Activated CD4-positive, alpha-beta T cell treated with anti-CD3 and anti-CD28 coated beads, Interleukin-2, Interleukin-4, amounts not matched to agents 100 ng/mL and 50 ng/mL, durations not matched to agents 16 hours and 8 hours (primary cell): ENCODE measurements around the gene LRP6.
"Not testable (repeated sequence)": the region's sequence is repeated elsewhere in the genome, so short reads cannot be mapped to it uniquely, and the experiment has no call there.

ENCODE experiments used
- DNase-seq: peaks from one replicate; pipeline ENCODE4 v3.0.0-alpha.2; 2020; ENCODE audit warnings: low spot score

LRP6 gene

DNA sequence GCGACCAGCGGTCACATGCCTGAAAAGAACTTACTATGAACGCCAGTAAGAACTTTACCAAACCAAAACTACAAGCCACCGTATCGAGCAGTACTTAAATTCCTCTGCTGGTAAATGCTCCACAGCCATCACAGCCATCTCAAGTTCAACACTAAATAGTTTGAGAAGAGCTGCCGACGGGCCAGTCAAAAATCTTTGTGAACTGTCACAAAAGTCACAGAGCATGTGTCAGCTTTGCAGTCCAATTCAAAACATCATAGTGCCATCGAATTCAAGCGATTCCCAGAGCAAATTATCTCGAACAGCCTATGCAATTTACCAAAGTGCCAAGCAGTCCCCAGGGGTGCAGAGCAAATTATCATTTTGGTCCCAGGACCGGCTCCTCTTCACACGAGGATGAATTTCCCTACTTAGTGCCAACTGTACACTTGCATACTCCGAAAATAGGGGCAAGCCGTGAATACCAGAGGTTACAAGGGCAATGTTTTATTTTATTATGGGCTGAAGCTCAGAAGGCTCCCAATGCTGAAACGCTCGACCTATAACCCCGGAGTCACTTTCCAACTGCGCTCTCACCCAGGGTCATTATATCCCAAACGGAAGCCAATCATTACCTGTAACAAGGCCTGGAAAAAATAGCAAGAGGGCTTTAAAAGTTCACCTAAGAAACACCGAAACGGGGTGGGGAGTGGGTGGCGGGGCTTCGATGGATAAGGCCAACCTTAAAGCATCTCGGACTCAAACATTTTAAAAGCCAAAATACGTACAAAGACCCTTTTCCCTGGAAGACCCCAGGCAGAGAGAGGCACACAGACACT is 1.1 kb downstream of the LRP6 start:
- DNase-seq, result no peak

DNA sequence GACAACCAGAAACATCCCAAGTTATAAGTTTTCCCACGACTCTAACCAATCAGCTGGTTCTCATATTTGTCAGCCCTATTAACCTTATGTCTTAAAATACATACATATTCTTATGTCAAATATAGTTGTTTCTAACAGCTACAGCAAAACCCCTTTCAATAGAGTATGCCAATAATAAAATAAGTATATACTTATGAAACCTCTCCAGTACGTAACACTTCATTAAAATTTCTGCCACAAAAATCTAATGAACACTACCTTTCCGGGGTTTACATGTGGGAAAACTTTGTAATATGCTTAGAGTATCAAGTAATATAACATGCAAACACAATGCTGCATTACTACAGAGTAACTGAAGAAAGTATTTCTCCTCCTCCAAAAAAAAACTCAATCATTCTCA is 1.8 kb downstream of the LRP6 start:
- DNase-seq, result no peak

DNA sequence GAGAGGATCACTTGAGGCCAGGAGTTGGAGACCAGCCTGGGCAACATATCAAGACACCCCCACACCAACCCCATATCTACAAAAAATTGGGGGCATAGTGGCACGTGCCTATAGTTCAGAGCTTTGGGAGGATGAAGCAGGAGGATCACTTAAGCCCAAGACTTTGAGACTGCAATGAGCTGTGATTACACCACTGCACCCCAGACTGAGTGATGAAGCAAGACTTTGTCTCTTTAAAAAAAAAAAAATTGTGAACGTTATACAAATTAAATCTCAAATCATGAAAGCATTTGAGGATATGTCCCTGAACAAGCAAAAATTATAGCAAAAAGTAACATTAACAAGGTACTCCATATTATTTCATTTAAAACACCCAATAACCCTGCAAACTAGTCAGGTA is 2.9 kb downstream of the LRP6 start:
- no peak for DNase-seq

DNA sequence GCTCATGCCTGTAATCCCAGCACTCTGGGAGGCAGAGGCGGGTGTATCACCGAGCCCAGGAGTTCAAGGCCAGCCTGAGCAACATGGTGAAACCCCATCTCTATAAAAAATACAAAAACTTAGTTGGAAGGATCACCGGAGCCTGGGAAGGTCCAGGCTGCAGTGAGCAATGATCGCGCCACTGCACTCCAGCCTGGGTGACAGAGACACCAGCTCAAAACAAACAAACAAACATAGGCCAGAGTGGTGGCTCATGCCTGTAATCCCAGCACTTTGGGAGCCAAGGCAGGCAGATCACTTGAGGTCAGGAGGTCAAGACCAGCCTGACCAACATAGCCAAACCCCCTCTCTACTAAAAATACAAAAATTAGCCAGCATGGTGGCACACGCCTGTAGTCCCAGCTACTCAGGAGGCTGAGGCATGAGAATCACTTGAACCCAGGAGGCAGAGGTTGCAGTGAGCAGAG is 10.5 kb downstream of the LRP6 start:
- not testable (repeated sequence) for DNase-seq

DNA sequence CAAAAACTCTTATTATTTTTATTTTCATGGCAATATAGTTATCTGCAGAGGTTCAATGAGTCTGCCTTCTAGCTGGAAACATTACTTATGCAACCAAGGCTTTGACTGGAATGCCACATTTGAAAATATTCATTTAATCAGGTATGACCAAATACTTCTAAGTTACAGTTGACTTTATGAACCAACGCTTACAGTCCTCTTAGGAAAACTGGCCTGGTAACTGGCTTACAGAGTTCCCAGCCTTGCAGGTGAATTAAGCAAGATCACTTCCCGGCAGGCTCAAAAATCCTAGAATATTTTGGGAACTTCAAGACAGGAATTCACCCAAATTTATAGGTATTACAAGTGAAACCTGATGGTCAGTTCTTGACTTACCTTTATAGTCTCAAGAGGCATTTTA is 12.3 kb downstream of the LRP6 start:
- DNase-seq, result no peak

DNA sequence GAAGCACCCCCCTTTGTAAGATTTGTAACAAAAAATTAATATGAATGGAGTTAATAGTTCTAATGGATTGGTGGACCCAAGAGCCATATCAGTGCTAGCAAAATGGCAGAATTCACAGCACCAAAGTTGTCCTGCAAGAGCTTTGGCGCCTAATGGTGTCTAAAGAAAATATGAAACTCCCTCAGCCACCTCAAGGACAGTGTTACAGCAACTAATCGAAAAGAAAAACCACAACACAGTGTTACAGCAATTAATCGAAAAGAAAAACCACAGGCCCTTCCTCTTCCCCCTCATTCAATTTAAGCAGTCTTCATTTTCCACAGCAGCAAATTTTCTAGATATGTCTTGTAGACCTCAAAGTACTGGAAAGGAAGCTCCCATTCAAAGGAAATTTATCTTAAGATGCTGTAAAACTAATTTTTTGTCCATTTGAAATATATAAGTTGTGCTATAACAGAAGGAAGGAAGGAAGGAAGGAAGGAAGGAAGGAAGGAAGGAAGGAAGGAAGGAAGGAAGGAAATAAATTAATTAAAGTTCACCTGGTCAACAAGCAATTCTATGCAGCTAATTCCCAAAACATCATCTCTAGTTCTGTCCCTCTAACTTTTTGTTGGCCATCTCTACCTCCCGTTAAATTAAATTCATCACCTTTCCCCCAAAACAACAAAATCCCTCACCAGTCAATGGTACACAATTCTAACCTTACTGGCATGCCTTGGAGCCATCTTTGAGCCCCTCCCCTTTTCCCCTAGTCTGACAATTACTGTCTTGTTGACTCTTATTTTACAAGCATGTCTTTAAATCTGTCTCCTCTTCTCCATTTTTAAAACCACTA is 17.4 kb downstream of the LRP6 start:
- no peak for DNase-seq

DNA sequence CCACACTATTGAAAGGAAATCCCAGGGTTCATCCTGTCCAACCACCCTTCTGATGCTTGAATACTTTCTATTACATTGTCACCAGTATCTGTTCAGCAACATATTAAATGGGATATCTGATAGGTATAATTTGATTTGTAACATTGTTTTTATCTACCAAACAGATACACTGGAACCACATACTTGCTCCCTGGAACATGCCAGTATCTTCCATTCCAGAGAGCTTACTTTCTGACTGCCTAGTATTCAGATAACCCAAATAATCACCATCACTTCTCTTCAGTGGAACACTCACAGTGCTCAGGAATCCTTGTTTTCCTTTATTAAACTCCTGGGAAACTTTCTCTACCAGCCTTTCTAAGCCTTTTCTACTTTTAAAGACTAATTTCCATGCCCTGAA is 19.3 kb downstream of the LRP6 start:
- no peak for DNase-seq

DNA sequence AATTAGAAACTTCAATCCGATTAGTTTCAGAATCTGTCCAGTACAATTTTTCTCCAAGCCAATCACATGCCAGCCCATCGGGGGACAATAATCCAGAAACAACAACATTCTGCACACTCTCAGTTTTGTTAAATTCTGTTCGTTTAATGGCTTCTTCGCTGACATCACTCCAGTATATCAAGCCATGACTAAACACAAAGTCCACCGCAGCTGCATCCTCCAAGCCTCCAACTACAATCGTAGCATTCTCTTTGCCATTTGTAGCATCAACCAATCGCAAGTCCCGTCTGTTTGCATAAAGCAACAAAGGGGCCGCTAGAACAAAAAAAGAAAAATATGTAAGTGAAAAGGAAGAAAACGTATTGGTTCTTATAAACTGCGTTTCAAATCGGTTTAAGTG is 22.5 kb downstream of the LRP6 start:
- no peak for DNase-seq

DNA sequence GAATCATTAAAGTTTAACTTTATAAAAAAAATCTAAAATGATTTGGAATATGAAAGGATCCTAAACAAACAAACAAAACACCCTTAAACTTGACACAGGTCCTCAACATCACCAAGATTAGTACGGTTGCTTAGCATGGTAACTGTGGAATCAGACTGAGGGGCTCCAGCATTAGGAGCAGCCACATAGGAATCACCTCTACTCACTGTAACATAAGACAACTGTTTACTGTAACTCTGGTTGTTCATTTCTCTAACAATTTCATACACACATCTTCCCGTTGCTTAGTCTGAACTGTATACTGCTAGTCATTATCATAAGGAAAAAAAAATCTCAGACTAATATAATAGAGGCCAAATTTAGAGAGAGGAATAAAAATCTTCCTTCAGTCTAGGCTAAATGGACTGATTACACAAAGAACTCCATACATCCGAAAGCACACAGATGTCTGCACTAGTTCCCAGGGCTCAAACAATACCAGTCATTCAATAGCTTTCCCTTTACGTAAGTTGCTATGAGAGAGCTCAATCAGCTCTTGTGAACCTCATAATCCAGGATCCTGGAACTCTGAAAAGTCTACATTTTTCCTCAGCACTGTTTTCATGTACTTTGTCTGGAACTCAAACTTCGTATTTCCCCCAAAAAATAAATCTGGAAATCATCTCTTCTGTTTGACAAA is 26.0 kb downstream of the LRP6 start:
- no peak for DNase-seq

DNA sequence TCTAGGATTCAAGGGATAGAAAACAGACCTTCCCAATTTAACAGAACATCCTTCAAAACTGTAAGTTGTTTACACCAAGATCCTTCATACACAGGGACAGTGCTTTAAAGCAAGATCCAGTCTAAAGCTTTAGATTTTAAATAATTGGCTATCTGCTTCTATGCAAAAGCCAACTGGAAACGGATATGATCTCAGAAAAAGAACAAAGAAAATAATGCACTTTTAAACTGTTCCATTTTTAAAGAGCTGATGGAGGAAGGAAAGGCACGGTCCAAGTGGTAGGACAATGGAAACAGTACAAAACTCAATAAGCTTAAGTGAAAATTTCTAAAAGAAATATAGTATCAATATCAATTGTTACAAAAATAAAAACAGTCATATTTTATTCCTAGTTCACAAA is 27.7 kb downstream of the LRP6 start:
- no peak for DNase-seq

DNA sequence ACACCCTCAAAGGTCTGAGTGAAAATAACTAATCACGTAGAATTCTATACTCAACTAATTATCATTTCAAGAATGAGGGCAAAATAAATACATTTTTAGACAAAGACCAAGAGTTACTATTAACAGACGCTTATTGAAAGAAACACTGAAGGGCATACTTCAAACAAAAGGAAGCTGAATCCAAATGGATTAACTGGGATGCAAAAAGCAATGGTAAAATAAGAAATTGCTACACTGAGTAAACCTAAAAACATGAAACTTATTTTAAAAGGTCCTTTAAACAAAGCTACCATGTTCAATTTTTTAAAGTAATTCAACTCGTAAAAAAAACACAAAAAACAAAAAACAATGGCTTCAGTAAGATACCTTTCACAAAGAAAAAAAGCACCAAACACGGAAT is 28.2 kb downstream of the LRP6 start:
- DNase-seq, result no peak

DNA sequence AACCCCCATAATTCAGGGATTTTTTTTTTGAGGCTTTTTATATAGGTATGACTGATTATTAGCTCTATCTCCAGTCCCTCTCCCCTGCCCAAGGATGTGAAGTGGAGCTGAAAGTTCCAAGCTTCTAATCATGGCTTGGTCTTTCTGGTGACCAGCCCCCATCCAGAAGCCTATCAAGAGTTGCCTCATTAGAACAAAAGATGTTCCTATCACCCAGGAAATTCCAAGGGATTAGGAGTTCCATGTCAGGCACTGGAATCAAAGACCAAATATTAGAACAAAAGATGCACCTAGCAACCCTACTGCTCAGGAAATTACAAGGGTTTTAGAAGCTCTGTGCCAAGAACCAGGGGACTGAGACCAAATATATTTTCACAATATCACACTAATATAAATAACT is 29.9 kb downstream of the LRP6 start:
- DNase-seq, result no peak

DNA sequence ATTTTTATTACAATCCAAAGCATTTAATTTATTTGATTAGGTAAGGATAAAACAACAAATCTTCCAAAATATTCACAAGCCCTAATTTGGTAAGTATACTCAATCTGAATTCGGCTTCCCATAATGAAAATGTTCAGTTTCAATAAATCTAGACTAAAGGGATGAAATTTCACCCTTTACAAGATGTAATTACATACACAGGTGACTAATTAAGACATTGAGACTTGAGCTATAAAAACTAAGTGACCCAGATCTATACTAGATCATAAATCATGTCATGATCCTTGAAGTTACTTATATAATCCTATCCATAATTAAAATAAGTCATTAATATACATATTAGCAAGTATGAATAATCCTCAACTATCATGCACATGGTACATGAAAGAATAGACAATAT is 36.6 kb downstream of the LRP6 start:
- no peak for DNase-seq

DNA sequence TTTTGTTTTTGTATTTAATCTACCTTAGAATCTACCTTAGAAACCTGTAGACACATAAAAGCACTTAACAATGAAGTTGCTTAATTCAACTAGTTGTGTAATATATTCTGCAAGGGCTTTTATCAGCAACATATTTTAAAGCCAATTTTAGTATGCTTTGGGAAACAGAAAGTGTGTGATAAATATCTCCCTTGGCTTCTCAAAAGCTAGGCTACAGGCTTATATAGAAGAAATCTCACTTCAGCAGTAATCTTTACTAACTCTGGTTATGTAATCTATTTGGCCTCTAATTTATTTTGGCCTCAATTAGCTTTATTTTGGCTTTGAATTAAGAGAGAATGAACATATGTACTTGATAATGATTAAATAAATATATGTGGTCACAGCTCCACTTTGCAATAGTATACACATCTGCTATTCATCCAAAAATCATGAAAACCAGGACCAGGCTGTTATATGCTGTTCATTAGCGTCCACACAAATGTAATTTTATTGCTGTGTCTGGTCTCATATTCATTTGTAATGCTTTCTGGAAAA is 37.2 kb downstream of the LRP6 start:
- DNase-seq, result no peak

DNA sequence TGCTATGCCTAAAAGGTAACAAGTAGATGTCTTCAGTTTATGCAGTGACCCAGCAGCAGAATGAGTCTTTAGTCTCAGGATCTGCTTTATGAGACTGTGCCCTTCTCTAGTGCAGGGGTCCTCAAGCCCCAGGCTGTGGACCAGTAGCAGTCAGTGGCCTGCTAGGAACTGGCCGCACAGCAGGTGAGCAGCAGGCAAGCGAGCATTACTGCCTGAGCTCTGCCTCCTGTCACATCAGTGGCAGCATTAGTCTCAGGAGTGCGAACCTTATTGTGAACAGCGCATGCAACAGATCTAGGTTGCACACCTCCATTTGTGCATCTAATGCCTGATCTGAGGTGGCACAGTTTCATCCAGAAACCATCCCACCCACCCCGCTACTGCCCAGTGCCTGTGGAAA is 38.4 kb downstream of the LRP6 start:
- DNase-seq, result no peak

DNA sequence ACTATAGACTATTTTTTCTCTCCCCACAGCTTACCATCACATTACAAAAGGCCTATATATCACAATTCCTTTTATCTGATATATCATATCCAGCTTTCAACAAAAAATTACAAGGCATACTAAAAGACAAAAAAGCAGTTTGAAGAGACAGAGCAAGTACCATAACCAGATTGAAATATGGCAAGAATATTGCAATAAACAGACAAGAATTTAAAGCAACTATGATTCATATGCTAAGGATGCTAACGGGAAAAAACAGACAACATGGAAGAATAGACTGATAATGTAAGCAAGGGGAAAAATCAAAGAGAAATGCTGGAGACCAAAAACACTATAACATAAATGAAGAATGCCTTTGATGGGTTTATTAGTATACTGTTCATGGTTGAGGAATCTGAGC is 40.7 kb downstream of the LRP6 start:
- no peak for DNase-seq

DNA sequence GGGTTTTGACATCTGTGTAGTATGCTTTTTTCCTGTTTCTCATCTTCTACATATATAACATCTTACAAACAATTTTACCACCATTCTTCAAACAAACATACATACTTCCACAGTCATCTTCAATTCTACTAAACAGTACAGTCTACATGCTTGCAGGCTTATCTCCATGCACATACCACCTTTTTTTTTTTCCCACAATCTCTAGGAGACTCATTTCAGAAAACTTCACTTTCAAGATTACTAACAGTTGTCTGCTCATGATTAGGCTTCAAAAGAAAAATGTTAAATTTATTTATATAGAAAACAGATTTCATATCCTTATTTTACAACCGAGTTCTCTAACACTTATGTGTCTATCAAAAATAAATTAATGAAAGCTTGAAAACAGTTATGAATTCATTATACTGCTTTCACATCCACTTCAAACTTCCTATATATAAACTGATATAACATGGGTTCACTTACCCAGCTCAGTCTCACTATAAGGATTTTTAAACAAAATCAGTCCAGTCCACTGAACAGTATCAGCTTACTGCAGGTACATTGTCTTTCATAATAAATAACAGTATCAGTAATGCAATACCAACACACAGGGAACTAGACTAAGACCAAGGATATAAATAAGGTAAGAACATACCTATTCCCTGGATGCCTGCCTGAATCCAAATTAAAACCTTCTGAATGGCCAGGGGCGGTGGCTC is 42.5 kb downstream of the LRP6 start:
- DNase-seq, result peak; percentile 10

DNA sequence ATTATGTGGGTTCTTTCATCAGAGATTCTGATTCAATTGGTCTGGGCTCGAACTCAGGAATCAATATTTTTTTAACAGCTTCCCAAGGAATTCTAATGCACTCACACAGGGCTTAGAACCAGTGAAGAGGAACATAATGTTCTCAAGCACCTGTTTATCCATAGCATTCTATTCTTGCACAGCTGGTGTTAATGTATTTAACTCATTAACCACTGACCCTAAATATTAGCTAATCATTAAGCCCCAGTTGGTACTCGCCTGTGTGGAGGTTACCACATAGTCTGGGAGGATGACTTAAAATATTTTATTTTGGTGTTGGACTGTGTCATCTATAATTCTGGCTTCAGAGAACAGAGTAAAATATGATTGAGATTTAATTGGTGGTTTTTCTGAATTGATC is 45.3 kb downstream of the LRP6 start:
- DNase-seq, result no peak

DNA sequence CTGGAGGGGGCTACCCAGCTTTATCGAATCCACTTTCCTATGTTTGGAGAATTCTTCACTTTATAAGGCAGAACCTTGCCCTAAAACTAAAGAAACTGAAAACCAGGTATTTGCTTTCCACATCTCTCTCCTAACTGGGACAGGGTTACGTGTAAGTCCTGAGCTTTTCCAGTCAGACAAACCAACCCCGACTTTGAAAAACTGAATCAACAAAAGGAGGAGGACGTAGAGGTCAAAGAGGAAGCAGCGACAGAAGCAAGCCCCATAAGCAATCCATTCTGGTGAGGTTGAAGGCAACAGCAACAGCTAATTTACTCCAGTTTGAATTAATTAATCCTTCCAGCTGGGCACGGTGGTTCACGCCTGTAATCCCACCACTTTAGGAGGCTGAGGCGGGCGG is 47.2 kb downstream of the LRP6 start:
- DNase-seq, result no peak

DNA sequence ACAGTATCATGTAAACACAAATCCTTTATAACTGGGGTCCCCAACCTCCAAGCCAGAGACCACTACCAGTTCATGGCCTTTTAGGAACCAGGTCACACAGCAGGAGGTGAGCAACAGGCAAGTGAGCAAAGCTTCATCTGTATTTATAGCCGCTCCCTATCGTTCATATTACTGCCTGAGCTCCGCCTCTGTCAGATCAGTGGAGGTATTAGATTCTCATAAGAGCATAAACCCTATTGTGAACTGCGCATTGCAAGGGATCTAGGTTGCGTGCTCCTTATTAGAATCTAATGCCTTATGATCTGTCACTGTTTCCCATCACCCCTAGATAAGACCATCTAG is 49.9 kb downstream of the LRP6 start:
- DNase-seq, result no peak

DNA sequence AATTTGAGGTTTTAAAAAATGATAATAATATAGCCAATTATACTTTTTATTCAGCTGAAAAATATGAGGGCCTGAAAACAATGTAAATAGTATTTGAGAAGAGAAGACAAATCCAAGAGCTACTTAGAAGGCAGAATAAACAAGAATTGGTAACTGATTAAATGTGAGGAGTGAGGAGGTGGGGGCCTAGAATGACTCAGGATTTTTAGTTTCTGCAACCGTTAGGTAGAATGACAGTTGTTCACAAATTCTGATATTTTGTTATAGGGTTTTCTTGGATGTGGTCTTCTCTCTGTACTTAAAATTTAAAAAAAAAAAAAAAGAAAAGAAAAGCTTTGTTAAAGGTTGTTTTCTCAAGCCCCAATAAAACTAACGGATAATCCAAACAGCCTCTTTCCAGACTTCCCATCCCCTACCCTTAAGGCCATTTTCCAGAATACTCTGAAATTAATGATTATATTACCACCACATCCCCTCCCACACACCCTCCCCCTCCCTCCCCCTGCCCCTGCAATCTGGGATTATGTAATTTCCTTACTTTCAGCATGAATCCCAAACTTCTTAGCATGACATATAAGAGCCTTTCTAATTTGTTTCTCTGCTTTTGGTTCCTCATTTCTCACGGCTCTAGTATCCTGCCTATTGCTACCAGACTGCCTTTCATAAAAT is 50.4 kb downstream of the LRP6 start:
- no peak for DNase-seq
